Endothelial cell of umbilical vein (primary cell): ENCODE measurements around the gene GHRHR. TPM values are rescaled to one million over a fixed set of nuclear protein-coding genes. Genes with fewer than 3 reads are reported as not detected.
A peak's percentile ranks its signal among the peaks of the same experiment; 100 is the strongest.

Experiments
- BruUV-seq: library from RNA; stranded (reverse); fragments of 400-500 nt; replicated peaks from 2 replicates; lab custom pipeline; 2021; lab: Mats Ljungman, UMichigan
- CTCF ChIA-PET: fragments of 300-600, 350-600 bp; sonication (Branson Sonifier 250); formaldehyde crosslinking; loops from one replicate; lab custom pipeline; 2021; ENCODE audit warnings: antibody characterized with exemption, inconsistent platforms; lab: Charles Lee
- POLR2A ChIA-PET: fragments of 300-600, 350-600 bp; sonication (Branson Sonifier 250); formaldehyde crosslinking; loops from one replicate; lab custom pipeline; 2021; ENCODE audit warnings: antibody characterized with exemption, inconsistent platforms; lab: Charles Lee
- DNase-seq: peaks from one replicate; pipeline ENCODE4 v3.0.0-alpha.2; 2011; ENCODE audit warnings: low read depth, low spot score
- FAIRE-seq: peaks from 2 replicates; lab custom pipeline; 2011; peaks lifted over from hg19 to GRCh38; lab: Jason Lieb, UNC
- H2AFZ ChIP-seq: 2 replicates; pipeline ENCODE4 v1.6.0; 2012; ENCODE audit warnings: low read depth, low read length, control low read depth, inconsistent platforms
- H3K27ac ChIP-seq: 2 replicates; pipeline ENCODE4 v1.5.1; 2011; ENCODE audit warnings: low read depth, mild to moderate bottlenecking, control low read depth, low read length, moderate library complexity; ENCODE audit not compliant: insufficient read depth
- H3K27me3 ChIP-seq, 2 experiments: 2 replicates each; pipeline versions ENCODE4 v1.6.0 to v1.6.1; 2011; ENCODE audit warnings: low read length in 2 of 2, mixed read lengths in 1 of 2; ENCODE audit not compliant: control insufficient read depth in 2 of 2, insufficient read depth in 2 of 2
- H3K36me3 ChIP-seq, 2 experiments: 2 replicates in 1 of 2; 3 replicates in 1 of 2; pipeline ENCODE4 v1.5.1; 2011; ENCODE audit warnings: low read length in 2 of 2, mild to moderate bottlenecking in 1 of 2, moderate library complexity in 1 of 2; ENCODE audit not compliant: control insufficient read depth in 2 of 2, insufficient read depth in 2 of 2; ENCODE audit errors: extremely low read depth in 1 of 2
- H3K4me1 ChIP-seq: 3 replicates; pipeline ENCODE4 v1.5.1; 2011; ENCODE audit warnings: mild to moderate bottlenecking, low read length; ENCODE audit not compliant: control insufficient read depth, insufficient read depth; ENCODE audit errors: extremely low read depth
- H3K4me2 ChIP-seq: 2 replicates; pipeline ENCODE4 v1.6.1; 2011; ENCODE audit warnings: low read length, control low read depth, mixed read lengths; ENCODE audit not compliant: insufficient read depth
- H3K4me3 ChIP-seq, 3 experiments: fragments of 200-600 bp in 1 of 3; sonication (generic), shearing (Covaris generic) in 1 of 3; replicated peaks in 1 of 3; 2 replicates each; pipeline ENCODE4 v1.5.1; 2011 to 2016; ENCODE audit warnings: control low read depth in 3 of 3, low read length in 3 of 3, mild to moderate bottlenecking in 2 of 3, inconsistent platforms in 1 of 3, low read depth in 1 of 3, moderate library complexity in 1 of 3; ENCODE audit not compliant: insufficient read depth in 1 of 3
- H3K79me2 ChIP-seq: 2 replicates; pipeline ENCODE4 v1.6.0; 2012; ENCODE audit warnings: low read length, inconsistent platforms; ENCODE audit not compliant: control insufficient read depth, insufficient read depth
- H3K9ac ChIP-seq: replicated peaks from 2 replicates; pipeline ENCODE3; 2011; ENCODE audit warnings: low read length, control low read depth; ENCODE audit not compliant: insufficient read depth; ENCODE audit errors: extremely low read depth
- H3K9me1 ChIP-seq: replicated peaks from 3 replicates; pipeline ENCODE4 v1.6.0; 2011; ENCODE audit warnings: mild to moderate bottlenecking, low read length; ENCODE audit not compliant: control insufficient read depth, insufficient read depth; ENCODE audit errors: extremely low read depth
- H3K9me3 ChIP-seq: replicated peaks from 2 replicates; pipeline ENCODE4 v1.5.1; 2012; ENCODE audit warnings: low read length, inconsistent platforms; ENCODE audit not compliant: control insufficient read depth, insufficient read depth
- H4K20me1 ChIP-seq: replicated peaks from 2 replicates; pipeline ENCODE3; 2011; ENCODE audit warnings: mild to moderate bottlenecking, low read length; ENCODE audit not compliant: control insufficient read depth, insufficient read depth; ENCODE audit errors: extremely low read depth
- CTCF ChIP-seq, 2 donors: IDR thresholded peaks; 1 replicate in 1 of 2; 2 replicates in 1 of 2; pipeline ENCODE4 v1.5.1; 2011; ENCODE audit warnings: low read length in 2 of 2, mild to moderate bottlenecking in 2 of 2, moderate library complexity in 2 of 2, control low read depth in 1 of 2, inconsistent platforms in 1 of 2, low read depth in 1 of 2; ENCODE audit not compliant: insufficient read depth in 1 of 2; ENCODE audit errors: extremely low read depth in 1 of 2
- EZH2 ChIP-seq: IDR thresholded peaks from 2 replicates; pipeline ENCODE4 v1.6.1; 2012; ENCODE audit warnings: borderline replicate concordance, low read depth, mild to moderate bottlenecking, moderate library complexity, low read length, inconsistent platforms; ENCODE audit not compliant: severe bottlenecking
- FOS ChIP-seq: IDR thresholded peaks from 2 replicates; pipeline ENCODE4 v1.6.1; 2011; ENCODE audit warnings: mild to moderate bottlenecking, low read length, moderate library complexity, borderline replicate concordance; ENCODE audit not compliant: insufficient read depth
- GATA2 ChIP-seq: IDR thresholded peaks from 2 replicates; pipeline ENCODE4 v1.7.0; 2011; ENCODE audit warnings: low read depth, mild to moderate bottlenecking, moderate library complexity, mixed read lengths, low read length; ENCODE audit not compliant: insufficient read length, insufficient read depth
- JUN ChIP-seq: IDR thresholded peaks from 2 replicates; pipeline ENCODE4 v1.6.1; 2011; ENCODE audit warnings: borderline replicate concordance, low read depth; ENCODE audit not compliant: insufficient read length, insufficient read depth
- MAX ChIP-seq: IDR thresholded peaks from 2 replicates; pipeline ENCODE4 v1.6.1; 2011; ENCODE audit not compliant: insufficient read depth, insufficient read length
- MYC ChIP-seq: IDR thresholded peaks from one replicate; pipeline ENCODE4 v1.6.1; 2011; ENCODE audit warnings: mild to moderate bottlenecking, low read depth, low read length
- POLR2A ChIP-seq: IDR thresholded peaks from 2 replicates; pipeline ENCODE4 v1.6.1; 2012; ENCODE audit warnings: low read depth, mild to moderate bottlenecking, control low read depth, low read length
- POLR2AphosphoS5 ChIP-seq: IDR thresholded peaks from 2 replicates; pipeline ENCODE4 v1.6.1; 2012; ENCODE audit warnings: low read depth, mild to moderate bottlenecking, control low read depth, low read length, moderate library complexity; ENCODE audit not compliant: insufficient read depth
- dilution Hi-C: fragments of 300-500 bp; cut with MboI; formaldehyde crosslinking; loops from one replicate; pipeline ENCODE4 v1.15.0; 2019; ENCODE audit warnings: low sequenced_read_pairs; ENCODE audit not compliant: extremely low pct_ligation_motif_present
- intact Hi-C: fragments of 100-400 bp; cut with micrococcal nuclease; formaldehyde crosslinking; loops from one replicate; pipeline ENCODE4 v1.10.0; 2022
- polyA plus RNA-seq, 4 experiments: library from polyadenylated mRNA; depleted of rRNA in 3 of 4; stranded (reverse) in 3 of 4; unstranded in 1 of 4; fragments of >200 nt; gene quantifications; 2 replicates each; pipeline versions ENCODE4 v1.2.1 to v1.2.3, GENCODE V29; 2011 to 2012; ENCODE audit warnings: missing spikeins in 1 of 4
- total RNA-seq: library from RNA; stranded (reverse); gene quantifications from 2 replicates; pipeline ENCODE4 v1.2.3, GENCODE V29; 2021

GHRHR gene
- total and polyA plus RNA-seq, 2 donors (not counting 3 experiments of a cell fraction or from before 2014, with no cell fraction given): not detected

DNA sequence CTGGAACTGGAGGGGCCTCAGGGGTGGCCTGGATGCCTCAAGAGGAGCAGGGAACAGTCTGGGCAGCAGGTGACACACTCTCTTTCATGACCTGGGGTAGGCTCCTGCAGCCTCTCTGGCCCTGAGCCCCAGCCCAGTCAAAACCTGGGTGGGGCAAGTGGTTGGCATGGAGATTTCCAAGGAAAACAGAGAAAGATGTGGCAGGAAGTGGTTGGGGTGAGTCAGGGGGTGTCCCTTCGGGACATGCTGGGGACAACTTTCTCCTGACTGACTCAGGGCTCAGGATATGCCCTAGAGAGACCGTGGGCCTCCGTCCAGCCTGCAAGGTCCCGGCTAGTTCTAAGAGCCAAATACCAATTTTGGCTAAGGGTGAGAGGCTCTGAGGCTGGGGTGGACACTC is 49.2 kb upstream of the GHRHR start:
- Histone ChIP-seq H3K36me3 (no peaks in the 10 kb centered on the region), H3K4me2 (no peak overlapping the region), H3K9me1 (no peaks in the 10 kb centered on the region), H3K27ac (no peak overlapping the region), H4K20me1 (no peaks in the 10 kb centered on the region), H3K4me1 (peaks cover 9% of the 10 kb centered on the region), H3K9ac (no peak overlapping the region), H3K79me2 (no peaks in the 10 kb centered on the region), H3K4me3 (peak overlapping the region in 1 of 3 experiments; percentile 39), H3K9me3 (no peaks in the 10 kb centered on the region), H3K27me3 (no peaks in the 10 kb centered on the region), H2AFZ (no peak overlapping the region)
- DNase-seq: no peak
- POLR2A ChIA-PET: no interaction called here
- dilution Hi-C loops (no loop called here), intact Hi-C loops (no loop called here)
- peak; percentile 24 for FAIRE-seq
- CTCF ChIA-PET: interaction anchor here (1.1 to 1.7 kb wide), 2 partner anchors 113 to 208 kb away, joined by 4 read pairs; no protein-coding TSS in a partner anchor
- BruUV-seq: no TSS peak
- TF ChIP-seq FOS: peak; percentile 33
- TF ChIP-seq GATA2: no peak

DNA sequence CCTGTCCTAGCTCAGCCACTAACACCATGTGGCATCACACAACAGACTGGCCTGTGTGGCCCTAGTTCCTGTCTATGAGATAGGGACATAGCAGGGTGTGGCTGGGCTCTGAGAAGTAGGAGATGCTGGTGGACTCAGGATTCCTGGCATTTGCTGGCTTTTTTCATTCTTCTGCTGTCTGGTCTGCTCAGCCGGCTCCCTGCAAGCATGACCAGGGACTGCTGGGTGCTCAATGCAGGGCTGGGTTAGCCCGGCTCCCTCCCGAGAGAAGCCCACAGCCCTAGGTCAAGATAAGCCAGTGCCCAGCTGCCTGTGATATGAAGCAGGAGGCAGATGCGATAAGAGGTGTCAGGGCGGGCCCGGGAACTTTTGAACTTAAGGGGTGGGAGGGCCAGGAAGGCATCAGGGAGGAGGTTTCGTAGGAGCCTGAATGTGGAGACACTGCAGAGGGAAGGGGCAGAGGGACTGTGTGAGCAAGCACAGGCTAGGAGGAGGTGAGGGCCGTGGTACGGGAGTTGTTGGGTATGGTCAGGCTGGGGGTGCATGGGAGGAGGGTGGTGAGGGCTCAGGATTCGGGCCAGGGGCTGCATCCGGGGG is 48.6 kb upstream of the GHRHR start:
- Histone ChIP-seq H3K9me3 (no peaks in the 10 kb centered on the region), H3K9me1 (no peaks in the 10 kb centered on the region), H3K4me3 (peak overlapping the region in 1 of 3 experiments; percentile 39), H3K36me3 (no peaks in the 10 kb centered on the region), H3K79me2 (no peaks in the 10 kb centered on the region), H3K27ac (no peak overlapping the region), H2AFZ (no peak overlapping the region), H4K20me1 (no peaks in the 10 kb centered on the region), H3K4me2 (no peak overlapping the region), H3K4me1 (peaks cover 14% of the 10 kb centered on the region), H3K27me3 (no peaks in the 10 kb centered on the region), H3K9ac (no peak overlapping the region)
- no peak for TF ChIP-seq FOS
- TF ChIP-seq JUN: no peak
- no peak for TF ChIP-seq MYC
- no peak for TF ChIP-seq POLR2A
- TF ChIP-seq POLR2AphosphoS5: no peak
- no peak for TF ChIP-seq EZH2
- TF ChIP-seq CTCF (IDR thresholded peaks at IDR 0.05; ENCODE audit: extremely low read depth in 1 of 2, insufficient read depth in 1 of 2, low read depth in 1 of 2, low read length in 2 of 2): no peak
- TF ChIP-seq MAX: no peak
- TF ChIP-seq GATA2: no peak
- DNase-seq: no peak
- no TSS peak for BruUV-seq
- ChIA-PET CTCF (no interaction called here), POLR2A (no interaction called here)
- intact Hi-C loops (no loop called here), dilution Hi-C loops (no loop called here)
- FAIRE-seq: peak; percentile 21
